KOPT-K1 (cell line): Measurements from ENCODE around the gene METTL25B.

Experiments used
- H3K27ac ChIP-seq: fragments of 200-600 bp; sonication (generic); 2 replicates; pipeline ENCODE4 v1.5.1; 2016; ENCODE audit warnings: antibody characterized with exemption, mild to moderate bottlenecking, low read depth, low read length; ENCODE audit not compliant: poor library complexity, severe bottlenecking
- H3K36me3 ChIP-seq: fragments of 200-600 bp; sonication (generic); 2 replicates; pipeline ENCODE4 v1.5.1; 2017; ENCODE audit warnings: antibody characterized with exemption, mild to moderate bottlenecking, low read length, moderate library complexity; ENCODE audit not compliant: insufficient read depth
- H3K9me3 ChIP-seq: fragments of 200-600 bp; sonication (generic); 2 replicates; pipeline ENCODE4 v1.5.1; 2017; ENCODE audit warnings: antibody characterized with exemption, low read length, mild to moderate bottlenecking; ENCODE audit not compliant: insufficient read depth, poor library complexity, severe bottlenecking

The METTL25B gene

DNA sequence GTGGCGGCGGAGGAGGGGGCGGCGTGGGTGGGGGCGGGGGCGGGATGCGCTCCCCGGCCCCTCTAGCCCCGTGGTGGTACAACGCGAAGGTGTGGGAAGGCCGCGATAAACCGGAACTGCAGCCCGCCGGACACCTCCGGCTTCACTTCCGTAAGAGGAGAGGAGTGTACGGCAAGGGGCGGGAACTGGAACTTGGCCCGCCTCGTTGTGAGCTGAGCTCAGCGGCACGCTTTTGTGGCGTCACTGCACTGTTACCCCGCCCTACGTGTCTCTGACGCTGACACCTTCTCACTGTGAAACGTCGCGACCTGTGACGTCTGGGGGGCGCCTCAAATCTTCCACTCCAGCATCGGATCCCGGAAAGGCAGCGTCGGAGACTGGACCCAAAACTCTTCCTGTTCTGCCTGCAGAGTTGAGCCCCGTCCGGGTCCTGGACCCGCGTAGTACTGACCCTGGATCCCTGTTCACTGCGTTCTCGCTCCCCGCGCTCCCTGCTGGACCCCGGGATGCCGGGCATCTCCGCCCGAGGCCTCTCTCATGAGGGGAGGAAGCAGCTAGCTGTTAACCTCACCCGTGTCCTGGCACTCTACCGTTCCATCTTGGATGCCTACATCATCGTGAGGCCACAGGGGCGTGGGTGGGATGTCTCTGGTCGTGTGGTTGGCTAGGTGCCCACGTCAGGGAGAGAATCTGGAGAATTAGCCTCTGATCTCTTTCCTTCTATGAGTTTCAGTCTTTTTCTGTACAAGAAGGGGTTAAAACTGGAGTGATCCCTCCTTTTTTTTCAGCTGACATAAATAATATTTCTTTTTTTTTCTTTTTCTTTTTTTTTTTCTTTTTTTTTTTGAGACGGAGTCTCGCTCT, 562 bp downstream of the METTL25B start, which contains the start of gene ISG20L2:
Gene ISG20L2, minus strand, starts transcription at position 168 of the 864 bp plus-strand sequence. CDS start 1,114 bp downstream, outside the sequence.
- Histone ChIP-seq H3K36me3 (peaks cover 34% of the 10 kb centered on the region), H3K9me3 (no peaks in the 10 kb centered on the region), H3K27ac (peak within 1 kb of the TSS; percentile 87)

DNA sequence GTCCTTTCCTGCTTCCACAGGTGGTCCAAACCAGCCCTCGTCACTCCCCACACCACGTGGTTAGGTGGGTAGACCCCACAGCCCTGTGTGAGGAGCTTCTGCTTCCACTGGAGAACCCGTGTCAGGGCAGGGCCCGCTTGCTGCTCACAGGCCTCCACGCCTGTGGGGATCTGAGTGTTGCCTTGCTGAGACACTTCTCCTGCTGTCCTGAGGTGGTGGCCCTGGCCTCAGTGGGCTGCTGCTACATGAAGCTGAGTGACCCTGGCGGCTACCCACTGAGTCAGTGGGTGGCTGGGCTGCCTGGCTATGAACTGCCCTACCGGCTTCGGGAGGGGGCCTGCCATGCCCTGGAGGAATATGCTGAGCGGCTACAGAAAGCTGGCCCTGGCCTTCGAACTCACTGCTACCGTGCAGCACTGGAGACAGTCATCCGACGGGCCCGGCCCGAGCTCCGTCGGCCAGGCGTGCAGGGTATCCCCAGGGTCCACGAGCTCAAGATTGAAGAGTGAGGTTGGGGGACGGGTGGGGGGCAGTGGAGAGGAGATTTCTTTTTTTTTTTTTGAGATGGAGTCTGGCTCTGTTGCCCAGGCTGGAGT, 5.8 kb downstream of the METTL25B start:
- H3K9me3 ChIP-seq: no peaks in the 10 kb centered on the region
- peaks cover 36% of the 10 kb centered on the region for H3K36me3 ChIP-seq
- H3K27ac ChIP-seq: no peak overlapping the region

DNA sequence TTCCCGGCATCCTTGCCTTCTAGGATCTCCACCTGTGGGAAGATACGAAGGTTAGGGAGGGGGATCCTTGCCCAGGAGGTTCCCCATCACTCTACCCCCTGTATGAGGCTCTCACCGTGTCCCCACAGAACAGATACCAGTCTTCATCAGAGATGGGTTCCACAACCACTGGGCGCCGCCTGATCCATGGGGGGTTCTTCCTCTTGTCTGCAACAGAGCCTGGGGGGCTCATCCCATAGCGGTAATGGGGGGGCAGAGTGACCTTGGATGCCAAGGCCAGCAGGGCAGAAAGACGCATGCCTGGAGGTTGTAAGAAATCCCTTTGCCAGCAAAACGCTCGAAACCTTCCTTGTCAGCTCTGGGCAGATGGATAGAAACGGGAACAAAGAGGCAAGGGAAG, 10.1 kb downstream of the METTL25B start:
- Histone ChIP-seq H3K9me3 (no peaks in the 10 kb centered on the region), H3K27ac (no peak overlapping the region), H3K36me3 (peaks cover 53% of the 10 kb centered on the region)

DNA sequence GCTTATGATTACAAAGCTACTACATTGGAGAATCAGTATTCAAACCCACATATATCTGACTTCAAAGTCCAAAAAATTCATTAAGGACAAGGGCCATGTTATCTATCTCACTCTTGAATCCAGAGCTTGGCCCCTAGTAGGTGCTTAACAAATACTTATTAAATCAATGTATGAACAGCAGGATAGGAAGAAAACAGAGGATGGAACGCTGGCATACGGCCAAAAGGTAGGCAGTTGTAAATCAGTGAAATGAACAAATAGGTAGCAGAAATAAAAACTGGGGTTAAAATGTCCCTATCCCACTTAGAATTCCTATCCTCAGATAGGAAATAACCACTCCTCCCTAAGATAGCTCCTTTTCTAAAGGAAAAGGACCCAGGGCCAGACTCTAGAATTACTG, 10.6 kb downstream of the METTL25B start:
- no peak overlapping the region for H3K27ac ChIP-seq
- H3K36me3 ChIP-seq: peaks cover 53% of the 10 kb centered on the region

DNA sequence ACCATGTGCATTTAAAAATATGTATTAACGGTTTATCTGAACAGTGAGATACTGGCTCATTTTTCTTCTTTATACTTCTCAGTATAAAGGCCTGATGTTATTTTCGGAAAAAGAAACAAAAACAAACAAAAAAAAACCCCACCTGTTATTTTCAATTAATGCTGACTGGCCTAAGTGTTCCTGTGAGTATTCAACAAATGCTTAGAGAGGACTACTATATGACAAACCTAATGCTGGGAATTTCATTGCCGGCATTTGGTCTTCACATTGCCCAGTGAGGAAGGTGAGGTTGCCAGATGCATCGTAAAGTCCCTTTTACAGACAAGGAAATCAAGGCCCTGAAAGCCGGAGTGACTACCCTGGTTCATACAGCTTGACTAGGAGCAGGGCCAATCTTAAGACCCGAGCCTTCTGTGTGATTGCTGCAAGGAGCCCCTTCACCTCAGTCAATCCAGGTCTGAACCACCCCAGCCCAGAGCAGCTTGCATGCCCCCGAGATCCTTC, 12.0 kb downstream of the METTL25B start:
- no peaks in the 10 kb centered on the region for H3K9me3 ChIP-seq
- H3K36me3 ChIP-seq: peaks cover 62% of the 10 kb centered on the region
- peak overlapping the region; percentile 84 for H3K27ac ChIP-seq

More for the DNA sequence above, 10.6 kb downstream of the METTL25B start:
- no peaks in the 10 kb centered on the region for H3K9me3 ChIP-seq

DNA sequence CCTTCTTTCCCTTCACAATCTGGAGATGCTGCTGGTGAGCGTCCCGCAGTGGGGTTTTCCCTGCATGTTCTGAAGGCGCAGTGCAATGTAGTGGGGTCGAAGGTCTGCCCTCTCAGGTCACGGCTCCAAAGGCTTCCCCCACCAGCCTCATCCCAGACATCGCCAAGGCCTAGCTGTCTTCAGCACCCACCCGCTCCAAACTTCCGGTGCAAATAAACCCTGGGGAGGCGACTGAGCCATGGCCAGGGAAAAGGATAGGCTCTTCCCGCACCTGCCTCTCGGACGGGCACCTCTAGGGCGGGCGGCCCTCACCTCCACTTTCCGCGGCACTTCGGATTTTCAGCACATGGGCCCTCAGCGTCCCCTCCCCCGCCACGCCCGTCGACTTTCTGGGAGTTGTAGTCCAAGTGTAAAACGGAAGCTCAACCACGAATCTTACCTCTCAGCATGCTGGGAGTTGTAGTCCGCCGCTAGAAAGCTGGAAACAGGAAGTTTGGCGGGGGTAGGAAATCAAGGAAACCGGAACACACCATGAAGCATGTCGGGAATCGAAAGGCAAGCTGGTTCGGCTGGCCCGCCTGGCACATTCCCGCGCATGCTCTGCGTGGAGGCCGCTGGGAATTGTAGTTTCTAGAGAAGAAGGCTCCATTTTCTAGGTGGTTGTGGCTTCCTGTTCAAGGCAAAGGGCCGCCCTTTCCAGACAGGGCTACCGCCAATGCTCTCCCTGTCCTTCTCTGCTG, 12.6 kb downstream of the METTL25B start, which contains the start of gene MRPL24:
Gene MRPL24, minus strand, starts transcription at position 348 of the 740 bp plus-strand sequence. CDS start 2,384 bp downstream, outside the sequence.
- no peaks in the 10 kb centered on the region for H3K9me3 ChIP-seq
- H3K36me3 ChIP-seq: peaks cover 63% of the 10 kb centered on the region
- H3K27ac ChIP-seq: peak within 1 kb of the TSS; percentile 84

DNA sequence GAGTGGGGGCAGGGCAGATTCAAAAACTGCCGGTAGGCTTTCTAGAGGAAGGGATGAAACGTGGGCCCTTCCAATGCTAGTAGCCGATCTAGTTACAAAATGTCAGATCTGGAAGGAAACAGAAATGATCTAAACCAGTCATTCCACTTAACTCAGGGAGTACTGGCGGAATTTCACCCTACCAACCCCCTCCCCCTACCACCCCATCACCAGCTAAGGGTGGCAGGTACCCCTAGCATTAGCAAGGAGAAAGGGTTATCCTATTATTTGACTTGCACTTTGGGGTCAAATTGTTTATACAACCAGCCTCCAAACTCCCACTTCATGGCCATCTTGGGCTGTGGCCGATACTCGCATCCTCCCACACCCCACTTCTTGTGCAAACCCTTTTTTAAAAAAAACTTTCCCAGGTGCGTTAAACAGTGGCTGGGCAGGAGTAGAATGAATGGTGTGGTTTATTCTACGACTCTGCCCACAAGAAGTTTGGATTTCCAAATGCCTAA, 13.3 kb downstream of the METTL25B start:
- Histone ChIP-seq H3K9me3 (no peaks in the 10 kb centered on the region), H3K27ac (peak overlapping the region; percentile 84), H3K36me3 (peaks cover 66% of the 10 kb centered on the region)

DNA sequence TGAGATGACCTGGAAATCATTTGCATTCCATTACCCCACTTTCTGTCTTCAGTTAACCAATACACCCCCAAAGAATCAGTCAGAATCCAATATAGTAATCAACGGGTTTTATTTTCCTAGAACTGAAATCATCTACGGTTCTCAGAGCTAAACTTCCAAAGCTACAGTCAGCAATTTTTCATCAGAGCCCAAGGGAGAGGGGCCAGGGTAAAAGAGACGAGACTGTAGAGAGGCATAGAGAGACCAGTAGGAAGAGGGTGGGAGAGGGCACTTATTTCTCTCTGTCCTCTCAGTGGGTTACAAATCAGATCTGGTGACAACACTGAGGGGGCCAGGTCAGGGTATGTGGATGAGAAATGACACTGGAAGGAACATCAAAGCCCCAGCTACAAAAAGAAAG, 13.7 kb downstream of the METTL25B start:
- Histone ChIP-seq H3K27ac (peak overlapping the region; percentile 84), H3K9me3 (no peaks in the 10 kb centered on the region), H3K36me3 (peaks cover 63% of the 10 kb centered on the region)

DNA sequence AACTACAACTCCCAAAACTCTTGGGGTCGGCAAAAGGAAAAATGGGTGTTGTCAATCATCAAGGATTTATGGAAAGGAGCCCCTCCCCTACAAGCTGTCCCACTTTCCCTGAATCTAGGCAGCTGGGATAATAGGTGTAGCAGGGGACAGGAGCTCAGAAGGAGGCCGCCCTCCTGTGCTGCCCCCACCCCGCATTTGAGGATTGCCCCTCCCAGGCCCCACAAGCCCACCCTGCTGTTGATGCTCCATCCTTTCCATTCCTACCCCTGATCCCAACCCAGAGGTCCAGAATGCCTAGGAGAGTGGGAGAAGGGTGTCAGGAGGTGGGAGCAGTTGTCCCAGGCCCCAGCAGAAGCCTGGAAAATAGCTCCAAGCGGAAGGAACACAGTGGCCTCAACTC, 14.5 kb downstream of the METTL25B start:
- no peak overlapping the region for H3K27ac ChIP-seq
- H3K36me3 ChIP-seq: peaks cover 55% of the 10 kb centered on the region

DNA sequence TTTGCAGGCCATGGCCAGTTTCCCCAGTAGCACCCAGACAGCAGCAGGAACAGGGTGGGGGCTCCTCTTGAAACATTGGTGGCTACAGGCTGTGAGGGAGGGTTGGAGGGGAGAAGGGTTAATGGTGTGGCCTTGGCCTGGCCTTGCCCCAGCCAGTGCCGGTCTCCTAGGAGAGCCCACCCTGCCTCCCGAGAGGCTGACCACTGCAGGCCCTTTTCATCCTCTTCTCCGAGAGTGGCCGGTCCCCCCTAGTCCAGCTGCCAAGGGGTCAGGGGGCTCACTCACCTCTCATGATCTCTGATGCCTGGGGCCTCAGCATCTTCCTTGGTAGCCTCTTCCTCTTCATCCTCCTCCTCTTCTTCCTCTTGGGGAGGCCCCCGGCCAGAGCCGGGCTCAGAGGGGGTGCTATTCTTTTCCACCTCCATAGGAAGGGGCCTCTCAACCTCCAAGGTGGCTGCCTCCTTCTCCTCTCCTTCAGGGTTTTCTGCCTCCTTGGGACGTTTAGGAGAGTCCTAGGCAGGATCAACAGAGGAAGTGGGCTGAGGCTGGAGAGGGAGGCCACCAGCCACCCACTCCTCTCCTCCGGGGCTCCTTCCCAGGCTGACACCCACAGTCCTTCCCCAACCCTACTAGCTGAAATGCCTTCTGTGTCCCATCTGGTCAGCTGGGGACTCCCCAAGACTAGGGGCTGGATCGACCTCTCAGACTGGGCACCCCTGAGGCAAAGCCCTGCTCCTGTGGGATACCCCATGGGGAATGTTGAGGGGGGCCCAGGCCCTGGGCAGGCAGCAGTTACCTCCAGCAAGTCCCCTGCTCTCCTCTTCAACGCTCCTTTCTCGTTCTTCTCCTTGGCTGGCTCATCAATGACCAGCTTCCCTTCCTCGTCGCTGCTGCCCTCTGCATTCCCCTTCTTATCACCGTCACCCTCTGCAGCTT, 15.4 kb downstream of the METTL25B start:
- Histone ChIP-seq H3K36me3 (peaks cover 47% of the 10 kb centered on the region), H3K27ac (no peak overlapping the region), H3K9me3 (no peaks in the 10 kb centered on the region)

More for the DNA sequence above, 14.5 kb downstream of the METTL25B start:
- H3K9me3 ChIP-seq: no peaks in the 10 kb centered on the region

DNA sequence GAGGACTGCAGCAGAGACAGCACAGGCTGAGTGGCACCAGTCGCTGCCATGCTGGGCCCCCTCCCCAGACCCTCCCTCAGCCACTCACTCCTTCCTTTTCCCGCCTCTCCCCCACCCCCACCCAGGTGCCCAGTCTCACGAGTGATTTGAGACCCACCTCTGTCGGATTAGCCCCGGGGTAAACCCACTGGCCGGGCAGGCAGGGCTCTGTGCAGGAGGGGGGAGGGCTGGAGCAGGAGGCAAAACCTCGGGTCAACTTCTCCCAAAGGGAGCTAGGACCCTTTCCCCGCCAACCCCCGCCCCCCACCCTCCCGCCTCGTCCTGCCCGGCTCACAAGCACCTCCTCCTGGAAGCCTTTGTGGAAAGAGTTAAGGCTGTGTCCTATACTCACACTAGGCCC, 16.1 kb downstream of the METTL25B start:
- Histone ChIP-seq H3K27ac (no peak overlapping the region), H3K36me3 (peaks cover 45% of the 10 kb centered on the region), H3K9me3 (no peaks in the 10 kb centered on the region)

DNA sequence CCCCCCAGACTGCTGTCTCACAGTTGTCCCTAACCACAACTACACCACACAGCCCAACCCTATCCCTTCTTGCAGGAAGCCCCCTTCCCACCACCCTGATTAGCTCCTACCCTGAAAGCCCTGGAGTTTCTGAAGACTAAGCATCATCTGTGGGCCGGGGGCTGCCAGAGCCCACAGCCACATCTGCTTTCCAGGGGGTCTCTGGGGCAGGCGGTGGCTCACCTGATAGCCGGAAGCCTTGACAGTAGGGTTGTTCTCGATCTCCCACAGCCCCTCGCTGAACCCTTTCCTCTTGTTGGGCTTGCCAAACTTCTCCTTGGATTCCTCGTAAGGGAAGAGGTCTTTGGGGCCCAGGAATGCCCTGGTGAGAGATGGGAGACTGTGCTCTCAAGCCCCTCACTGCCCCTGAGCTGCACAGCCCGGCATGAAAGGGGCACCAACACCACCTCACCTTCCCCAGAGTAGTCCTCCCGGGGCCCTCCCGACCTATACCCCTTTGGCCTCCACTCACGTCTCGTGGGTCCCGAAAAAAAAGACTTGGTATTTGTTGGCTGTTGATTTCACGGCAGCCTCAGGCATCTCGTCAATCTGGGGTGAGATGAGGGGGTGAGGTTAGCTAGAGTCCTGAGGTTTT, 16.6 kb downstream of the METTL25B start:
- peaks cover 45% of the 10 kb centered on the region for H3K36me3 ChIP-seq
- H3K9me3 ChIP-seq: no peaks in the 10 kb centered on the region
- peak overlapping the region; percentile 3 for H3K27ac ChIP-seq

DNA sequence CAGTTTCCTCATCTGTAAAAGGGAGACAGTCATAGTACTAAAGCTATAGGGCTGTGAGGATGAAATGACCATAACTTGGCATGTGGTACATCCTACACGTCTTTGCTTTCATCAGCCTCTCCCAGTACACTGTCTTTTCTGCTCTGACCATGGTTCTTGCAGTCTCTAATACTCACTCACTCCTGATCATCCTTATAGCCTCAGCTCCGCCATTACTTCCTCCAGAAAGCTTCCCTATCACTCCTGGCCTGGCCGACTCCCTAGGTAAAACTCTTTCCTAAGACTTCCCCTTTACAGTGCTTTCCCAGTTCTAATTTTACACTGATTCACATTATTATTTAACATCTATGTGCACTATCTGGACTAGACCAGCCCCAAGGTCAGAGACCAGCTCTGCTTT, 17.6 kb downstream of the METTL25B start:
- no peaks in the 10 kb centered on the region for H3K9me3 ChIP-seq
- H3K36me3 ChIP-seq: peaks cover 45% of the 10 kb centered on the region
- no peak overlapping the region for H3K27ac ChIP-seq

DNA sequence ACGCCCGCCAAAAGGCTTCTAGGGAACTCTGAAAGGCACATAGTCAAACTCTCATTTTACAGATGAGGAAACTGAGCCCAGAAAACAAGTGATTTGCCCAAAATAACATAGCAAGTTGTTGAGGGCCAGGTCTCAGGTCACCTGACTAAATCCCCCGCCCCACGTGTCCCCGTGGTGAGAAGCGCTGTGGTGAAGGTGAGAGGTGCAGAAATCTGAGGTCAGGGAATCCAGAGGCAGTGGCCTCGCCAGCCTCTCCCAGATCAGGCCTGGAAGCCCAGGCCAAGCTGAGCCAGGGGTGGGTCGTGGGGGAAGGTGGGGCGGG, 18.1 kb downstream of the METTL25B start:
- peaks cover 45% of the 10 kb centered on the region for H3K36me3 ChIP-seq
- peak overlapping the region; percentile 55 for H3K27ac ChIP-seq

More for the DNA sequence above, 18.1 kb downstream of the METTL25B start:
- H3K9me3 ChIP-seq: no peaks in the 10 kb centered on the region
